ENCODE results near the gene ABCA2.

The ABCA2 gene

GRCh38 chr9:137030006-137030405, 2.0 kb upstream of the ABCA2 start:
- no peaks in the 10 kb centered on the region for H3K9me2 ChIP-seq (replicated peaks; ENCODE audit: low read depth, low read length)
- H3K9me3 ChIP-seq (ENCODE audit: insufficient read depth, low read depth, low read length) = no peaks in the 10 kb centered on the region
- H3K4me1 ChIP-seq (ENCODE audit: insufficient read depth, low read length, poor library complexity, severe bottlenecking) = peaks cover 62% of the 10 kb centered on the region
- peaks cover 5% of the 10 kb centered on the region; the same call in 1 of the 2 replicates for H3K79me2 ChIP-seq (ENCODE audit: insufficient read depth, low read length)
- peak overlapping the region; percentile 90 for H3K4me2 ChIP-seq (ENCODE audit: low read depth, low read length, poor library complexity, severe bottlenecking)
- H3K4me3 ChIP-seq (ENCODE audit: low read length, poor library complexity, severe bottlenecking) = peak overlapping the region; percentile 81
- peak overlapping the region; percentile 92 for H3K9ac ChIP-seq (ENCODE audit: low read depth, low read length, poor library complexity, severe bottlenecking)
- H3F3A ChIP-seq (ENCODE audit: low read depth) = peaks cover 12% of the 10 kb centered on the region; the same call in 1 of the 2 replicates
- H3K36me3 ChIP-seq (ENCODE audit: insufficient read depth, low read length) = no peaks in the 10 kb centered on the region
- TF ChIP-seq CTCF (conservative IDR thresholded peaks at IDR 0.05; ENCODE audit: low read length) (no peak), EZH2phosphoT487 (IDR thresholded peaks at IDR 0.05; ENCODE audit: borderline replicate concordance) (no peak)
- no peaks in the 10 kb centered on the region for H3K27me3 ChIP-seq (ENCODE audit: insufficient read depth, low read length, poor library complexity, severe bottlenecking)
- H2AFZ ChIP-seq (ENCODE audit: low read length) = no peak overlapping the region
- H4K20me1 ChIP-seq (ENCODE audit: insufficient read depth, low read length, poor library complexity, severe bottlenecking) = peaks cover 5% of the 10 kb centered on the region

- no peaks in the 10 kb centered on the region for H3K9me3 ChIP-seq (ENCODE audit: insufficient read depth, low read depth, low read length)
- no peaks in the 10 kb centered on the region for H3K9me2 ChIP-seq (replicated peaks; ENCODE audit: low read depth, low read length)
- no peaks in the 10 kb centered on the region for H3K36me3 ChIP-seq (ENCODE audit: insufficient read depth, low read length)
- peaks cover 5% of the 10 kb centered on the region; the same call in 1 of the 2 replicates for H3K79me2 ChIP-seq (ENCODE audit: insufficient read depth, low read length)
- H3F3A ChIP-seq (ENCODE audit: low read depth) = peaks cover 12% of the 10 kb centered on the region; the same call in 1 of the 2 replicates
- peak overlapping the region; percentile 81 for H3K4me3 ChIP-seq (ENCODE audit: low read length, poor library complexity, severe bottlenecking)
- peaks cover 55% of the 10 kb centered on the region for H3K4me1 ChIP-seq (ENCODE audit: insufficient read depth, low read length, poor library complexity, severe bottlenecking)
- H4K20me1 ChIP-seq (ENCODE audit: insufficient read depth, low read length, poor library complexity, severe bottlenecking) = peaks cover 5% of the 10 kb centered on the region
- TF ChIP-seq EZH2phosphoT487 (IDR thresholded peaks at IDR 0.05; ENCODE audit: borderline replicate concordance) (no peak), CTCF (conservative IDR thresholded peaks at IDR 0.05; ENCODE audit: low read length) (peak; percentile 86)
- H3K9ac ChIP-seq (ENCODE audit: low read depth, low read length, poor library complexity, severe bottlenecking) = peak overlapping the region; percentile 92
- no peak overlapping the region for H2AFZ ChIP-seq (ENCODE audit: low read length)
- peak overlapping the region; percentile 90 for H3K4me2 ChIP-seq (ENCODE audit: low read depth, low read length, poor library complexity, severe bottlenecking)
- no peaks in the 10 kb centered on the region for H3K27me3 ChIP-seq (ENCODE audit: insufficient read depth, low read length, poor library complexity, severe bottlenecking)
These were observed 1.3 kb upstream of the ABCA2 start for GRCh38 chr9:137029058-137029936.

GRCh38 chr9:137028263-137029057, 423 bp upstream of the ABCA2 start:
- Histone ChIP-seq H3K9me2 (replicated peaks; ENCODE audit: low read depth, low read length) (no peaks in the 10 kb centered on the region), H3K36me3 (ENCODE audit: insufficient read depth, low read length) (no peaks in the 10 kb centered on the region), H3K4me1 (ENCODE audit: insufficient read depth, low read length, poor library complexity, severe bottlenecking) (peaks cover 55% of the 10 kb centered on the region), H3K9me3 (ENCODE audit: insufficient read depth, low read depth, low read length) (no peaks in the 10 kb centered on the region), H3K4me3 (ENCODE audit: low read length, poor library complexity, severe bottlenecking) (peak overlapping the region; percentile 81), H3K27me3 (ENCODE audit: insufficient read depth, low read length, poor library complexity, severe bottlenecking) (no peaks in the 10 kb centered on the region), H4K20me1 (ENCODE audit: insufficient read depth, low read length, poor library complexity, severe bottlenecking) (peaks cover 5% of the 10 kb centered on the region), H3K4me2 (ENCODE audit: low read depth, low read length, poor library complexity, severe bottlenecking) (peak overlapping the region; percentile 90), H3K79me2 (ENCODE audit: insufficient read depth, low read length) (peaks cover 5% of the 10 kb centered on the region; the same call in 1 of the 2 replicates), H2AFZ (ENCODE audit: low read length) (peak overlapping the region; percentile 93), H3K9ac (ENCODE audit: low read depth, low read length, poor library complexity, severe bottlenecking) (peak overlapping the region; percentile 92), H3F3A (ENCODE audit: low read depth) (peaks cover 7% of the 10 kb centered on the region; the same call in 1 of the 2 replicates)
- TF ChIP-seq EZH2phosphoT487 (IDR thresholded peaks at IDR 0.05; ENCODE audit: borderline replicate concordance) = no peak
- peak; percentile 45; the same call in 1 of the 2 replicates for TF ChIP-seq CTCF (conservative IDR thresholded peaks at IDR 0.05; ENCODE audit: low read length)
